RWPE2 (cell line): ENCODE data around the gene ARHGAP4.

Experiments used
- ATAC-seq: fragments of 200-7000 bp; cut with Tn5 transposase; 3 replicates; pipeline ENCODE4 v1.9.1; 2021; ENCODE audit warnings: low read depth
- DNase-seq: peaks from one replicate; pipeline ENCODE4 v3.0.0-alpha.2; 2020; ENCODE audit warnings: low spot score
- H3K27ac ChIP-seq: fragments of 450-650 bp; 2 replicates; pipeline ENCODE4 v1.5.1; 2017; ENCODE audit warnings: mild to moderate bottlenecking; ENCODE audit not compliant: poor library complexity, severe bottlenecking
- H3K27me3 ChIP-seq: fragments of 250-450 bp; sonication (Bioruptor Pico); 2 replicates; pipeline ENCODE4 v1.5.1; 2021; ENCODE audit warnings: mild to moderate bottlenecking, moderate library complexity; ENCODE audit not compliant: insufficient read depth, poor library complexity, severe bottlenecking
- H3K36me3 ChIP-seq: fragments of 250-450 bp; sonication (Bioruptor Pico); 2 replicates; pipeline ENCODE4 v1.5.1; 2020; ENCODE audit warnings: low read depth, mild to moderate bottlenecking, moderate library complexity
- H3K4me1 ChIP-seq: fragments of 250-450 bp; sonication (Bioruptor Pico); 2 replicates; pipeline ENCODE4 v1.5.1; 2021; ENCODE audit warnings: mild to moderate bottlenecking, moderate library complexity; ENCODE audit not compliant: insufficient read depth, poor library complexity, severe bottlenecking
- H3K4me3 ChIP-seq: fragments of 250-450 bp; sonication (Bioruptor Pico); 2 replicates; pipeline ENCODE4 v1.5.1; 2021; ENCODE audit warnings: mild to moderate bottlenecking, moderate library complexity; ENCODE audit not compliant: severe bottlenecking
- H3K9me3 ChIP-seq: fragments of 250-450 bp; sonication (Bioruptor Pico); 2 replicates; pipeline ENCODE4 v1.5.1; 2021; ENCODE audit warnings: mild to moderate bottlenecking, moderate library complexity; ENCODE audit not compliant: severe bottlenecking
- CTCF ChIP-seq: fragments of 450-650 bp; IDR thresholded peaks from one replicate; pipeline ENCODE4 v1.5.1; 2017; ENCODE audit warnings: mild to moderate bottlenecking, moderate library complexity; ENCODE audit not compliant: poor library complexity, severe bottlenecking

The ARHGAP4 gene

GRCh38 chrX:153958605-153959004, 32.5 kb upstream of the ARHGAP4 start:
- Histone ChIP-seq H3K4me1 (no peaks in the 10 kb centered on the region), H3K36me3 (peaks cover 61% of the 10 kb centered on the region)

DNA sequence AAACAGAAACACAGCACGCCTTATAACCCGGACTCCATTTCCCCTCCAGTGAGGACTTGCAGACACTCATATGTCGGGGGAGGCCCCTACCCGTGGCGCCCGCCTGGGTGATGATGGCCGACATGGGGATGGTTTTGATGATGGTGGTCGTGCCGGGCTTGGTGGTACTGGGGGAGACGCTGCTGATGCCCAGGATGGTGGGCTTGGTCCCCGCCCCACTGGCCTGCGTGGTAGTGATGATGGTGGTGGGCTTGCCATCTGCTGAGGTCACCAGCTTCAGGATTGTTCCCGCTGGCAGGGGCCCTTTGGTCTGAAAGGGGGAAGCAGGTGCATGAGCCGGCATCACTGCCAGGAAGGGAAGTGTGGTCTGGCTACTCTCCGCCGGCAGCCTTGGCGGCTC, 31.2 kb upstream of the ARHGAP4 start:
- ATAC-seq (no peak), DNase-seq (no peak)
- no peak for TF ChIP-seq CTCF
- H3K27me3 ChIP-seq: no peaks in the 10 kb centered on the region
- no peaks in the 10 kb centered on the region for H3K4me1 ChIP-seq
- H3K36me3 ChIP-seq: peaks cover 63% of the 10 kb centered on the region
- H3K4me3 ChIP-seq: no peak overlapping the region
- no peaks in the 10 kb centered on the region for H3K9me3 ChIP-seq
- H3K27ac ChIP-seq: no peak overlapping the region

More at GRCh38 chrX:153958605-153959004, 32.5 kb upstream of the ARHGAP4 start:
- H3K4me3 ChIP-seq: no peak overlapping the region
- no peaks in the 10 kb centered on the region for H3K27me3 ChIP-seq
- H3K9me3 ChIP-seq: no peaks in the 10 kb centered on the region
- ATAC-seq (no peak), DNase-seq (no peak)
- H3K27ac ChIP-seq: no peak overlapping the region
- no peak for TF ChIP-seq CTCF

DNA sequence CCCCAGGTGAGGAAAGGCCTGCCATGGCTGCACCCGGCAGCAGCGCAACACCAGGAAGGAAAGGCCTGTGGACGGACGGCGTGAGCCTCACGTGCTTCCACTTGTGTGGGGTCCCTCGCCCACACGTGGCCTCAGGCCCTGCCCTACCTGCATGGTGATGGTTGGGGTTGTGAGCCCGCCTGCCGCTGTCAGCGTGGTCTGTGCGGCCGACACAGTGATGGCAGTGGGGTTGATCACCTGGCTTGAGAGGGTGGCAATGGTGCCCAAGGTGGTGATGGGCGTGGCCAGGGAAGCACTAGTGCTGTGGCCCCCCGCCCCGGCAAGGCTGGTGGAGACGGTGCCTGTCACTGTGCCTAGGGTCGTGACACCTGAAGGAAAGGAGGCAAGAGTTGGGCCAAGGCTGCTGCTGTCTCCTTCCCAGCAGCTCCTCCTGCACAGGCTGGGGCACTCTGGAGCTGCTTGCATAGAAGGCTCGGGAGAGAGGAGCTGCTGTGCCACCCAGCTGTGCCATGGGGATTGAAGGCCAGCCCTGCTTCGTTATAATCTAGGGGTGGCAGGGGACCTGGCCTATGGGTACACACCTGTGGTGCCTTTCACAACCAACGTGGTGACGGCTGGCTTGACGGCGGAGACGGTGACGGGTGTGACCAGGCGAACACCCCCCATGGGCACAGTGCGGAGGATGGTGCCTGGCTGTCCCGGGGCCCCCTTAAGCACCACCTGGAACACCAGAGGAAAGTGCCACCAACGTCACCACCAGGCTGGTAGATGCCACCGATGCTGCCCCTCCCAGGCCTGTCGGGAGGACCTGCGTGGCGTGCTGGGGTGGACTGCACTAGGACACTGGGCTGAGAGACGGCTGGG, 30.2 kb upstream of the ARHGAP4 start:
- no peaks in the 10 kb centered on the region for H3K9me3 ChIP-seq
- DNase-seq (no peak), ATAC-seq (0 out of 3 replicates have a peak, but pooled peaks have one; percentile 13)
- no peaks in the 10 kb centered on the region for H3K27me3 ChIP-seq
- no peaks in the 10 kb centered on the region for H3K4me1 ChIP-seq
- H3K4me3 ChIP-seq: no peak overlapping the region
- no peak overlapping the region for H3K27ac ChIP-seq
- H3K36me3 ChIP-seq: peaks cover 63% of the 10 kb centered on the region
- no peak for TF ChIP-seq CTCF

GRCh38 chrX:153955228-153955732, 29.2 kb upstream of the ARHGAP4 start:
- no peak for ATAC-seq
- DNase-seq: no peak
- no peak overlapping the region for H3K27ac ChIP-seq
- peaks cover 62% of the 10 kb centered on the region for H3K36me3 ChIP-seq
- H3K4me3 ChIP-seq: no peak overlapping the region
- H3K4me1 ChIP-seq: no peaks in the 10 kb centered on the region
- TF ChIP-seq CTCF: no peak
- no peaks in the 10 kb centered on the region for H3K9me3 ChIP-seq
- H3K27me3 ChIP-seq: no peaks in the 10 kb centered on the region

GRCh38 chrX:153954558-153955227, 28.6 kb upstream of the ARHGAP4 start:
- no peak overlapping the region for H3K27ac ChIP-seq
- no peak for DNase-seq
- no peak for ATAC-seq
- TF ChIP-seq CTCF: no peak
- no peaks in the 10 kb centered on the region for H3K27me3 ChIP-seq
- H3K36me3 ChIP-seq: peaks cover 64% of the 10 kb centered on the region
- H3K9me3 ChIP-seq: no peaks in the 10 kb centered on the region
- no peaks in the 10 kb centered on the region for H3K4me1 ChIP-seq
- H3K4me3 ChIP-seq: no peak overlapping the region
